ENCODE results near the gene AFAP1L2.

DNA sequence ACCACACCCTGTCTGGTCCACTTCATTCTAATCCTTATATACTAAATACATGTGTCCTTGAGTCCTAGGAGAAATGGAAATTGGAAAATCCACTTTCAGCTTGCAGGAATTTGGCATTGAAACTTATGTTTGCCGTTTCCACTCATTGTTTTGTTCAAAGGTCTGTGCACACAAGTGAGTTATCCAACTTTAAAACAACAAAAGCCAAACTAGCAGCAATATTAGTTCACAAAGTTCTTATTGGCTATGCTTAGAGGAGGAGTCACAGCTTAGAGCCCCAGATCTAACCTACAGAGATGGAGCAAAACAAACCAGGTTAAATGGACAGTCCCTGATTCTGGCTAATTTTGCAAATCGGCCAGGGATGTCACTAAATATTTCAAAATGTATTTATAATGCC, 44.6 kb upstream of the AFAP1L2 start:
- no peak for TF ChIP-seq EZH2phosphoT487 (conservative IDR thresholded peaks at IDR 0.05; ENCODE audit: low read length)
- TF ChIP-seq, protein P1, sequence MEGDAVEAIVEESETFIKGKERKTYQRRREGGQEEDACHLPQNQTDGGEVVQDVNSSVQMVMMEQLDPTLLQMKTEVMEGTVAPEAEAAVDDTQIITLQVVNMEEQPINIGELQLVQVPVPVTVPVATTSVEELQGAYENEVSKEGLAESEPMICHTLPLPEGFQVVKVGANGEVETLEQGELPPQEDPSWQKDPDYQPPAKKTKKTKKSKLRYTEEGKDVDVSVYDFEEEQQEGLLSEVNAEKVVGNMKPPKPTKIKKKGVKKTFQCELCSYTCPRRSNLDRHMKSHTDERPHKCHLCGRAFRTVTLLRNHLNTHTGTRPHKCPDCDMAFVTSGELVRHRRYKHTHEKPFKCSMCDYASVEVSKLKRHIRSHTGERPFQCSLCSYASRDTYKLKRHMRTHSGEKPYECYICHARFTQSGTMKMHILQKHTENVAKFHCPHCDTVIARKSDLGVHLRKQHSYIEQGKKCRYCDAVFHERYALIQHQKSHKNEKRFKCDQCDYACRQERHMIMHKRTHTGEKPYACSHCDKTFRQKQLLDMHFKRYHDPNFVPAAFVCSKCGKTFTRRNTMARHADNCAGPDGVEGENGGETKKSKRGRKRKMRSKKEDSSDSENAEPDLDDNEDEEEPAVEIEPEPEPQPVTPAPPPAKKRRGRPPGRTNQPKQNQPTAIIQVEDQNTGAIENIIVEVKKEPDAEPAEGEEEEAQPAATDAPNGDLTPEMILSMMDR (IDR thresholded peaks at IDR 0.05; ENCODE audit: insufficient read depth, low read length, poor library complexity, severe bottlenecking), result no peak

Data from SU-DHL-6 (cell line).